GM20000 (cell line): ENCODE results near the gene SSC4D.
"Not testable (repeated sequence)": the region's sequence is repeated elsewhere in the genome, so short reads cannot be mapped to it uniquely, and the experiment has no call there.

ENCODE experiments used
- DNase-seq: peaks from one replicate; pipeline ENCODE4 v3.0.0; 2012; ENCODE audit warnings: low spot score
- TF ChIP-seq, protein P1 (sequence below): IDR thresholded peaks from 2 replicates; pipeline ENCODE4 v1.5.1; 2012; ENCODE audit warnings: mild to moderate bottlenecking, control low read depth; ENCODE audit errors: extremely low read depth, missing control alignments

SSC4D gene

DNA sequence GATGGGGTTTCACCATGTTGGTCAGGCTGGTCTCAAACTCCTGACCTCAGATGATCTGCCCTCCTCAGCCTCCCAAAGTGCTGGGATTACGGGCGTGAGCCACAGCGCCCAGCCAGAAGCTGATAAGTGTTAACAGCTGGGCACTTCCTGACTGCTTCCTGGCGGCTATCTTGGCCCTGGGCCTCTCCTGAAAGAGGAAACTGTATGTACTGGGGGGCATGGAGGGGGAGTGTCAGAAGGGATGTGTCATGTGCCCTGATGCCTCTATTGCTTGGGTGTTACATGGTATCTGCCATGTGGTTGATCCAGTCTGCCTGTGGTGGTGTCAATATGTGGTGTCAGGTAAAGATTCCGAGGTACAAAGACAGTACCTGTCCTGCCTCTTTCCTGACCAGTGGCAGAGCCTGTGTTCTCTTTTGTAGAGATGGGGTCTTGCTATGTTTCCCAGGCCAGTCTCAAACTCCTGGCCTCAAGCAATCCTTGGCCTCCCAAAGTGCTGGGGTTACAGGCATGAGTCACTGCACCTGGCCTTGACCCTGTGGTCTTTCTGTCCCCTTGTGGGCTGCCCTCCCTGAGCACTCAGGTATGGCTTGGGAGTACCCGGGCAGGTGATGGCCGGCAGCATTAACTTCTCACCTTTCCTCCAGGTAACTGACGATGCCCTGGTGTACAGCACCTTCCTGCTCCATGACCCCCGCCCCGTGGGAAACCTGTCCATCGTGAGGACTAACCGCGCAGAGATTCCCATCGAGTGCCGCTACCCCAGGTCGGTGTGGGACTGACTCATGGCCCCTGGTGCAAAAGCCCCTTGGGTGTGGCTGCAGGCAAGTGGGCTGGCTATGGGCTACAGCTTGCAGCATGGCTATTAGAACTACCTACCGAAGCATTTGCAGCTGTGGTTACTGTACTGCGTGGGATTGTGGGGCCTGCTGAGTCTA is 19.6 kb upstream of the SSC4D start:
- DNase-seq, result no peak

DNA sequence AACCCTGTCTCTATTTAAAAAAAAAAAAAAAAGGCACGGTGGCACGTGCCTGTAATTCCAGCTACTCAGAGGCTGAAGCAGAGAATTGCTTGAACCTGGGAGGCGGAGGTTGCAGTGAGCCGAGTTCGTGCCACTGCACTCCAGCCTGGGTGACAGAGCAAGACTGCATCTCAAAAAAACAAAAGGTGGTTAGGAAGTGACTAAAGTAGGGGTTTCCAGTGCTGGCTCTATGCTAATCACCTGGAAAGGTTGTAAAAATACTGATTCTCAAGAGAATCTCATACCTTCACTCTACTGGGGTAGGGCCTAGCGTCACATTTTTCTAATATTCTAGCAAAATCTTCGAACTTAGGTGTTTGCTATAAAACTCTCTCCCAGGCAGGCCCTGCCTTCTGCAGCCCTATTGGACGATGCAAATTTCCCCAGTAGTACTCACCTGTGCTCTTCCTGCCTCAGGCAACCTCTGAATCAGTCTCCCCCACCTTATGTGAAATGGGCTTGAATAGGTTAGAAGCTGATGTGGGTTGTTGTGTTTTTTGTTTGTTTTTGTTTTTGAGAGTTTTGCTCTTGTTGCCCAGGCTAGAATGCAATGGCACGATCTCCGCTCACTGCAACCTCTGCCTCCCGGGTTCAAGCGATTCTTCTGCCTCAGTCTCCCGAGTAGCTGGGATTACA is 18.8 kb upstream of the SSC4D start:
- DNase-seq, result no peak
- TF ChIP-seq, protein P1, sequence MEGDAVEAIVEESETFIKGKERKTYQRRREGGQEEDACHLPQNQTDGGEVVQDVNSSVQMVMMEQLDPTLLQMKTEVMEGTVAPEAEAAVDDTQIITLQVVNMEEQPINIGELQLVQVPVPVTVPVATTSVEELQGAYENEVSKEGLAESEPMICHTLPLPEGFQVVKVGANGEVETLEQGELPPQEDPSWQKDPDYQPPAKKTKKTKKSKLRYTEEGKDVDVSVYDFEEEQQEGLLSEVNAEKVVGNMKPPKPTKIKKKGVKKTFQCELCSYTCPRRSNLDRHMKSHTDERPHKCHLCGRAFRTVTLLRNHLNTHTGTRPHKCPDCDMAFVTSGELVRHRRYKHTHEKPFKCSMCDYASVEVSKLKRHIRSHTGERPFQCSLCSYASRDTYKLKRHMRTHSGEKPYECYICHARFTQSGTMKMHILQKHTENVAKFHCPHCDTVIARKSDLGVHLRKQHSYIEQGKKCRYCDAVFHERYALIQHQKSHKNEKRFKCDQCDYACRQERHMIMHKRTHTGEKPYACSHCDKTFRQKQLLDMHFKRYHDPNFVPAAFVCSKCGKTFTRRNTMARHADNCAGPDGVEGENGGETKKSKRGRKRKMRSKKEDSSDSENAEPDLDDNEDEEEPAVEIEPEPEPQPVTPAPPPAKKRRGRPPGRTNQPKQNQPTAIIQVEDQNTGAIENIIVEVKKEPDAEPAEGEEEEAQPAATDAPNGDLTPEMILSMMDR, result no peak

More for the DNA sequence above, 19.6 kb upstream of the SSC4D start:
- TF ChIP-seq, protein P1, result no peak

DNA sequence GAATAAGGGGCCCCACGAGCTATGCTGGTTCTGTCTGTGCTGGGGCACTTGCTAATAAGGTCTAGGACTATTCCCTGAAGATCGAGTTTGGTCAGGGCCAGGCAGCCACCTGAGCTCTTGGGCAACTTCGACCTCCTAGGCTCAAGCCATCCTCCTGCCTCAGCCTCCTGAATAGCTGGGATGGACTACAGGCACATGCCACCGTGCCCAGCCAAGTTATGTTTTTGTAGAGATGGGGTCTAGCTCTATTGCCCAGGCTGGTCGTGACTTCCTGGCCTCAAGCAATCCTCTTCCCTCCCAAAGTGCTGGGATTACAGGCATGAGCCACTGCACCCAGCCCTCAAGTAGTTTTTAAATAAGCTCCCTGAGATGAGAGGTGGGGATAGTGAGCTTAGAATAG is 18.1 kb upstream of the SSC4D start:
- TF ChIP-seq, protein P1, result no peak
- DNase-seq, result no peak

DNA sequence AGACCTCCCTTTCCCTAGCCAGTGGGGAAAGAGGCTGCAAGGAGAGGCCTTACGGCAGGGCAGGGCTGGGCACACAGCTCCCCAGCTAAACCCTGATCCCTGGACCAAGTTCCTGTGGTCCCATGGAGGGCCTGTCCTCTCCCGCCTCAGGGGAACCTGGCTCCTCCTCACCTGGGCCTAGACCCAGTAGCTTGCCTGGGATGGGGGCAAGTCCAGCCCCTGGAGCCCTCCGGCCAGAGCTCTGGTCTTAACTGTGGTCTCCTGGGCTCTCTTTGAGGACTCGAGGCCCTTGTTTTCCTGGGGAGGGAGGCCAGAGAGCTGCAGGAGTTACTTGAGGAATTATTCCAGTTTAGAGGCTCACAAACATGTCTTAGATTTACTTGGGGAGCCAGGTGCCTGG is 16.7 kb upstream of the SSC4D start:
- TF ChIP-seq, protein P1, result no peak
- no peak for DNase-seq

DNA sequence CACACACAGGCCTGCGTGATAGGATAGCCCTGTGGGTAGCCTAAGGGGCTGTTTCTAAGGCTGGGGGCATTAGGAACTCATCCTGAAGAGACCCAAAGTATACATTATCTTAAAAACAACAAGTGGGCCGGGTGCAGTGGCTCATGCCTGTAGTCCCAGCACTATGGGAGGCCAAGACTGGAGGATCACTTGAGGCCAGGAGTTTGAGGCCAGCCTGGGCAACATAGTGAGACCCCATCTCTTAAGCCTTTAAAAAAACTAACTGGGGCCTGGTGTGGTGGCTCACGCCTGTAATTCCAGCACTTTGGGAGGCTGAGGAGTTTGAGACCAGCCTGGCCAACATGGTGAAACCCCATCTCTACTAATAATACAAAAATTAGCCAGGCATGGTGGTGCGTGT is 16.1 kb upstream of the SSC4D start:
- not testable (repeated sequence) for DNase-seq

DNA sequence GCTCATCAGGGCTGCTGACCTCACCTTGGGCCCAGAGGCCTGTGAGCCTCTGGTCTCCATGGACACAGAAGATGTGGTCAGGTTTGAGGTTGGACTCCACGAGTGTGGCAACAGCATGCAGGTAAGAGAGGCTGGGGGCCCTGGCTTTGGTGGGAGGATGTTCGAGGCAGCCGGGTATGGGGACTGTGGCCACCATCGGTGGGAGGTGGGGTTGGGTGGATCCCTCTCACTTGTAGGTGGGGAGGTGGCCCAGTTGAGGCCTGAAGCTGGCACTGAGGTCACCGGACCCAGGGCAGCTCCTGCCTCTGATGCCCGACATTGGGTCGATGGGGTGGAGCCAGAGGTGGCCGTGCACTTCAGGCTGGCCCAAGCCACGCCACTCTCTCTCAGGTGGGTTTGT is 15.7 kb upstream of the SSC4D start:
- TF ChIP-seq, protein P1, result no peak
- no peak for DNase-seq

DNA sequence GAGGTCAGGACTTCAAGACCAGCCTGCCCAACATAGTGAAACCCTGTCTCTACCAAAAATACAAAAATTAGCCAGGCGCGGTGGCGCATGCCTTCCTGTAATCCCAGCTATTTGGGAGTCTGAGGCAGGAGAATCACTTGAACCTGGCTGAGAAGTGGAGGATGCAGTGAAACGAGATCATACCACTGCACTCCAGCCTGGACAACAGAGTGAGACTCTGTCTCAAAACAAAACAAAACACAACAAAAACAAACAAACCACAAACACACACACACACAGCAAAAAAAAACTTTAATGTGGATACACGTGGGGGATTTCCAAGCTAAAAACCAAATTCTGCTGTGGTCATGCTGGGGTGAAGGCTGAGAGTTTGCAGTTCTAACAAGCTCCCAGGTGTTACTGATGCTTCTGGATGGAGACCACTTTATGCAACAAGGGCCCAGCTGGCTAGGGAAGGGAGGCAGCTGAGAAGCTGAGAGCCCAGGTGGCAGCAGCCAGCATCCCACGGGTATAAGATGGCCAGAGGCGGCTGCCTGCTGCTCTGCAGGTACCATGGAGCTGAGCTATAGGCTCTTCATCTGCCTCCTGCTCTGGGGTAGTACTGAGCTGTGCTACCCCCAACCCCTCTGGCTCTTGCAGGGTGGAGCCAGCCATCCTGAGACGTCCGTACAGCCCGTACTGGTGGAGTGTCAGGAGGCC is 15.1 kb upstream of the SSC4D start, which contains the start of gene ZP3:
TSS of gene ZP3 (plus strand) at position 538 of the 699 bp plus-strand sequence. CDS start at position 553, 15 bp downstream.
- DNase-seq, result no peak
- TF ChIP-seq, protein P1, result no peak
